Esophagus squamous epithelium (tissue), 4 donors: Measurements from ENCODE around the gene PPP1R14B.

Source experiments
- CTCF ChIP-seq, 6 experiments: fragments of 450-650 bp in 4 of 6; fragments of 200-600 bp in 2 of 6; sonication (generic) in 2 of 6; IDR thresholded peaks; one replicate each; pipeline ENCODE4 v1.5.1; 2016 to 2019; ENCODE audit warnings: antibody characterized with exemption in 6 of 6, mild to moderate bottlenecking in 4 of 6, moderate library complexity in 4 of 6
- POLR2A ChIP-seq, 4 donors: fragments of 450-650 bp; IDR thresholded peaks; one replicate each; pipeline ENCODE4 v1.6.1; 2017; ENCODE audit warnings: antibody characterized with exemption in 4 of 4, mild to moderate bottlenecking in 4 of 4, moderate library complexity in 3 of 4

- no peak for TF ChIP-seq CTCF (IDR thresholded peaks at IDR 0.05)
- no peak for TF ChIP-seq POLR2A (IDR thresholded peaks at IDR 0.05)
Observed at GRCh38 chr11:64220271-64220670, 26.5 kb downstream of the PPP1R14B start.
